SK-N-SH treated with all-trans-retinoic acid at 6 μM for 48 hours (cell line): Measurements from ENCODE around the gene NNAT.

ENCODE experiments used
- ARNTL ChIP-seq: fragments of 450-650 bp; formaldehyde crosslinking; IDR thresholded peaks from 2 replicates; pipeline ENCODE4 v1.5.0; 2020; ENCODE audit warnings: low read depth, mild to moderate bottlenecking, moderate library complexity, borderline replicate concordance
- BACH2 ChIP-seq: fragments of 250-450 bp; sonication (Bioruptor Pico); IDR thresholded peaks from 2 replicates; pipeline ENCODE4 v1.9.0; 2021; ENCODE audit warnings: mild to moderate bottlenecking, borderline replicate concordance
- ESRRG ChIP-seq: fragments of 250-450 bp; sonication (Bioruptor Pico); IDR thresholded peaks from 2 replicates; pipeline ENCODE4 v1.6.1; 2021; ENCODE audit warnings: mild to moderate bottlenecking
- GLIS3 ChIP-seq: fragments of 250-450 bp; sonication (Bioruptor Pico); IDR thresholded peaks from 2 replicates; pipeline ENCODE4 v1.5.0; 2020; ENCODE audit warnings: mild to moderate bottlenecking, moderate library complexity
- PPARA ChIP-seq: fragments of 250-450 bp; sonication (Bioruptor Pico); IDR thresholded peaks from 2 replicates; pipeline ENCODE4 v1.5.0; 2020; ENCODE audit warnings: mild to moderate bottlenecking, borderline replicate concordance
- RARB ChIP-seq: fragments of 250-450 bp; sonication (Bioruptor Pico); IDR thresholded peaks from 2 replicates; pipeline ENCODE4 v1.8.0; 2021; ENCODE audit warnings: mild to moderate bottlenecking, moderate library complexity
- ZFP3 ChIP-seq: fragments of 250-450 bp; sonication (Bioruptor Pico); IDR thresholded peaks from 2 replicates; pipeline ENCODE4 v1.5.0; 2020; ENCODE audit warnings: mild to moderate bottlenecking, moderate library complexity
- ZFP30 ChIP-seq: fragments of 450-650 bp; formaldehyde crosslinking; IDR thresholded peaks from 2 replicates; pipeline ENCODE4 v1.5.0; 2022; ENCODE audit warnings: mild to moderate bottlenecking, moderate library complexity
- ZNF70 ChIP-seq: fragments of 450-650 bp; formaldehyde crosslinking; IDR thresholded peaks from 2 replicates; pipeline ENCODE4 v1.5.0; 2020; ENCODE audit warnings: mild to moderate bottlenecking, moderate library complexity
- ZNF8 ChIP-seq: fragments of 450-650 bp; formaldehyde crosslinking; IDR thresholded peaks from 2 replicates; pipeline ENCODE4 v1.5.0; 2020; ENCODE audit warnings: mild to moderate bottlenecking, moderate library complexity
- TF ChIP-seq, protein P1 (sequence below): fragments of 250-450 bp; sonication (Bioruptor Pico); IDR thresholded peaks from 2 replicates; pipeline ENCODE4 v1.5.0; 2020; ENCODE audit warnings: mild to moderate bottlenecking, moderate library complexity
- TF ChIP-seq, protein P2 (sequence below): fragments of 250-450 bp; sonication (Bioruptor Pico); IDR thresholded peaks from 2 replicates; pipeline ENCODE4 v1.8.0; 2020; ENCODE audit warnings: mild to moderate bottlenecking, moderate library complexity, borderline replicate concordance
- TF ChIP-seq, protein P3 (sequence below): fragments of 250-450 bp; sonication (Bioruptor Pico); IDR thresholded peaks from 2 replicates; pipeline ENCODE4 v1.5.1; 2020; ENCODE audit warnings: low read depth, mild to moderate bottlenecking, moderate library complexity
- TF ChIP-seq, protein P4 (sequence below): fragments of 250-450 bp; sonication (Bioruptor Pico); IDR thresholded peaks from 2 replicates; pipeline ENCODE4 v1.5.1; 2021; ENCODE audit warnings: mild to moderate bottlenecking, moderate library complexity

DNA sequence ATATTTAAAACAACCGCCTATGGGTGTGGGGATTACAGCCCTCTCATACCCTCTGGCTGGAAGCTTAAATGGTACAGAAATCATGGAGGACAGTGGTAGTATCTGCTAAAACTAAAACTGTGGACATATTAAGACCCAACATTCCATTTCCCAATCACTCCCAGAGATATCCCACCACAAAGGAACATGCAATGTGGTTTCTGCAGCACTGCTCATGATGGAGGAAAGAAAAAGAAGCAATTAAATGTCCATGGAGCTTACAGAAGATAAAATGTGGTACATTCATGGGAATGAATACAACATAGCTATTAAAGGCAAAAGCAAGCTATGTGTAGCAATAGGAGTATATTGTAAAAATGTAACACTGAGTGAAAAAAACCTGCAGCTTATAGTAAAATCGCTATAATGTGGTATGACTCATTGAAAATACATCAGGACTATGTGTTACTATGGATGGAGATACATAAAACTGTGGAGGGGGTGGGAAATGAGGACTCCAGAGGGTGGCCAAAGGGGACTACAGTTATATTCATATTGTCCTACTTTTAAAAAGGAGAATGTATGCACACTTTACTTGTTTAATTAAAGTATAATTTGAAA, 22.9 kb upstream of the NNAT start:
- TF ChIP-seq ESRRG (CRISPR knock-in tag), result no peak
- TF ChIP-seq GLIS3, result no peak
- TF ChIP-seq ZFP3 (CRISPR knock-in tag), result no peak
- no peak for TF ChIP-seq RARB (CRISPR knock-in tag)
- TF ChIP-seq BACH2 (CRISPR knock-in tag), result no peak
- TF ChIP-seq, protein P1, sequence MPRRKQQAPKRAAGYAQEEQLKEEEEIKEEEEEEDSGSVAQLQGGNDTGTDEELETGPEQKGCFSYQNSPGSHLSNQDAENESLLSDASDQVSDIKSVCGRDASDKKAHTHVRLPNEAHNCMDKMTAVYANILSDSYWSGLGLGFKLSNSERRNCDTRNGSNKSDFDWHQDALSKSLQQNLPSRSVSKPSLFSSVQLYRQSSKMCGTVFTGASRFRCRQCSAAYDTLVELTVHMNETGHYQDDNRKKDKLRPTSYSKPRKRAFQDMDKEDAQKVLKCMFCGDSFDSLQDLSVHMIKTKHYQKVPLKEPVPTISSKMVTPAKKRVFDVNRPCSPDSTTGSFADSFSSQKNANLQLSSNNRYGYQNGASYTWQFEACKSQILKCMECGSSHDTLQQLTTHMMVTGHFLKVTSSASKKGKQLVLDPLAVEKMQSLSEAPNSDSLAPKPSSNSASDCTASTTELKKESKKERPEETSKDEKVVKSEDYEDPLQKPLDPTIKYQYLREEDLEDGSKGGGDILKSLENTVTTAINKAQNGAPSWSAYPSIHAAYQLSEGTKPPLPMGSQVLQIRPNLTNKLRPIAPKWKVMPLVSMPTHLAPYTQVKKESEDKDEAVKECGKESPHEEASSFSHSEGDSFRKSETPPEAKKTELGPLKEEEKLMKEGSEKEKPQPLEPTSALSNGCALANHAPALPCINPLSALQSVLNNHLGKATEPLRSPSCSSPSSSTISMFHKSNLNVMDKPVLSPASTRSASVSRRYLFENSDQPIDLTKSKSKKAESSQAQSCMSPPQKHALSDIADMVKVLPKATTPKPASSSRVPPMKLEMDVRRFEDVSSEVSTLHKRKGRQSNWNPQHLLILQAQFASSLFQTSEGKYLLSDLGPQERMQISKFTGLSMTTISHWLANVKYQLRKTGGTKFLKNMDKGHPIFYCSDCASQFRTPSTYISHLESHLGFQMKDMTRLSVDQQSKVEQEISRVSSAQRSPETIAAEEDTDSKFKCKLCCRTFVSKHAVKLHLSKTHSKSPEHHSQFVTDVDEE (CRISPR knock-in tag), result no peak
- TF ChIP-seq, protein P2, sequence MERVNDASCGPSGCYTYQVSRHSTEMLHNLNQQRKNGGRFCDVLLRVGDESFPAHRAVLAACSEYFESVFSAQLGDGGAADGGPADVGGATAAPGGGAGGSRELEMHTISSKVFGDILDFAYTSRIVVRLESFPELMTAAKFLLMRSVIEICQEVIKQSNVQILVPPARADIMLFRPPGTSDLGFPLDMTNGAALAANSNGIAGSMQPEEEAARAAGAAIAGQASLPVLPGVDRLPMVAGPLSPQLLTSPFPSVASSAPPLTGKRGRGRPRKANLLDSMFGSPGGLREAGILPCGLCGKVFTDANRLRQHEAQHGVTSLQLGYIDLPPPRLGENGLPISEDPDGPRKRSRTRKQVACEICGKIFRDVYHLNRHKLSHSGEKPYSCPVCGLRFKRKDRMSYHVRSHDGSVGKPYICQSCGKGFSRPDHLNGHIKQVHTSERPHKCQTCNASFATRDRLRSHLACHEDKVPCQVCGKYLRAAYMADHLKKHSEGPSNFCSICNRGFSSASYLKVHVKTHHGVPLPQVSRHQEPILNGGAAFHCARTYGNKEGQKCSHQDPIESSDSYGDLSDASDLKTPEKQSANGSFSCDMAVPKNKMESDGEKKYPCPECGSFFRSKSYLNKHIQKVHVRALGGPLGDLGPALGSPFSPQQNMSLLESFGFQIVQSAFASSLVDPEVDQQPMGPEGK (CRISPR knock-in tag), result no peak
- TF ChIP-seq, protein P3, sequence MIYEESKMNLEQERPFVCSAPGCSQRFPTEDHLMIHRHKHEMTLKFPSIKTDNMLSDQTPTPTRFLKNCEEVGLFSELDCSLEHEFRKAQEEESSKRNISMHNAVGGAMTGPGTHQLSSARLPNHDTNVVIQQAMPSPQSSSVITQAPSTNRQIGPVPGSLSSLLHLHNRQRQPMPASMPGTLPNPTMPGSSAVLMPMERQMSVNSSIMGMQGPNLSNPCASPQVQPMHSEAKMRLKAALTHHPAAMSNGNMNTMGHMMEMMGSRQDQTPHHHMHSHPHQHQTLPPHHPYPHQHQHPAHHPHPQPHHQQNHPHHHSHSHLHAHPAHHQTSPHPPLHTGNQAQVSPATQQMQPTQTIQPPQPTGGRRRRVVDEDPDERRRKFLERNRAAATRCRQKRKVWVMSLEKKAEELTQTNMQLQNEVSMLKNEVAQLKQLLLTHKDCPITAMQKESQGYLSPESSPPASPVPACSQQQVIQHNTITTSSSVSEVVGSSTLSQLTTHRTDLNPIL (CRISPR knock-in tag), result no peak
- no peak for TF ChIP-seq ZFP30
- no peak for TF ChIP-seq PPARA
- no peak for TF ChIP-seq ARNTL
- TF ChIP-seq, protein P4, sequence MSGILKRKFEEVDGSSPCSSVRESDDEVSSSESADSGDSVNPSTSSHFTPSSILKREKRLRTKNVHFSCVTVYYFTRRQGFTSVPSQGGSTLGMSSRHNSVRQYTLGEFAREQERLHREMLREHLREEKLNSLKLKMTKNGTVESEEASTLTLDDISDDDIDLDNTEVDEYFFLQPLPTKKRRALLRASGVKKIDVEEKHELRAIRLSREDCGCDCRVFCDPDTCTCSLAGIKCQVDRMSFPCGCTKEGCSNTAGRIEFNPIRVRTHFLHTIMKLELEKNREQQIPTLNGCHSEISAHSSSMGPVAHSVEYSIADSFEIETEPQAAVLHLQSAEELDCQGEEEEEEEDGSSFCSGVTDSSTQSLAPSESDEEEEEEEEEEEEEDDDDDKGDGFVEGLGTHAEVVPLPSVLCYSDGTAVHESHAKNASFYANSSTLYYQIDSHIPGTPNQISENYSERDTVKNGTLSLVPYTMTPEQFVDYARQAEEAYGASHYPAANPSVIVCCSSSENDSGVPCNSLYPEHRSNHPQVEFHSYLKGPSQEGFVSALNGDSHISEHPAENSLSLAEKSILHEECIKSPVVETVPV, result no peak
- no peak for TF ChIP-seq ZNF8
- no peak for TF ChIP-seq ZNF70 (CRISPR knock-in tag)
